ENCODE results near the gene COLGALT1.
"Not testable (repeated sequence)": the region's sequence is repeated elsewhere in the genome, so short reads cannot be mapped to it uniquely, and the experiment has no call there.

COLGALT1 gene

GRCh38 chr19:17532557-17532956 is 22.9 kb upstream of the COLGALT1 start:
- in situ Hi-C loops (cut with HindIII; ENCODE audit: low sequenced_read_pairs) = no loop called here

GRCh38 chr19:17534767-17535166 is 20.7 kb upstream of the COLGALT1 start:
- in situ Hi-C loops (cut with HindIII; ENCODE audit: low sequenced_read_pairs) = no loop called here

- in situ Hi-C loops (cut with HindIII; ENCODE audit: low sequenced_read_pairs) = no loop called here
These were observed 18.5 kb upstream of the COLGALT1 start for GRCh38 chr19:17536955-17537354.

- in situ Hi-C loops (cut with HindIII; ENCODE audit: low sequenced_read_pairs) = no loop called here
These were observed 16.7 kb upstream of the COLGALT1 start for GRCh38 chr19:17538684-17539237.

GRCh38 chr19:17539238-17540117 is 16.0 kb upstream of the COLGALT1 start:
- in situ Hi-C loops (cut with HindIII; ENCODE audit: low sequenced_read_pairs) = no loop called here

- in situ Hi-C loops (cut with HindIII; ENCODE audit: low sequenced_read_pairs) = no loop called here
These were observed 15.3 kb upstream of the COLGALT1 start for GRCh38 chr19:17540174-17540573.

- in situ Hi-C loops (cut with HindIII; ENCODE audit: low sequenced_read_pairs) = no loop called here
These were observed 14.2 kb upstream of the COLGALT1 start for GRCh38 chr19:17541184-17541759.

GRCh38 chr19:17542042-17542441 is 13.4 kb upstream of the COLGALT1 start:
- in situ Hi-C loops (cut with HindIII; ENCODE audit: low sequenced_read_pairs) = no loop called here

- in situ Hi-C loops (cut with HindIII; ENCODE audit: low sequenced_read_pairs) = no loop called here
These were observed 12.5 kb upstream of the COLGALT1 start for GRCh38 chr19:17542793-17543582.

GRCh38 chr19:17543986-17544385 is 11.5 kb upstream of the COLGALT1 start:
- in situ Hi-C loops (cut with HindIII; ENCODE audit: low sequenced_read_pairs) = no loop called here

GRCh38 chr19:17544418-17544817 is 11.0 kb upstream of the COLGALT1 start:
- in situ Hi-C loops (cut with HindIII; ENCODE audit: low sequenced_read_pairs) = no loop called here

GRCh38 chr19:17548145-17548544 is 7.3 kb upstream of the COLGALT1 start:
- in situ Hi-C loops (cut with HindIII; ENCODE audit: low sequenced_read_pairs) = no loop called here

- in situ Hi-C loops (cut with HindIII; ENCODE audit: low sequenced_read_pairs) = no loop called here
These were observed 6.2 kb upstream of the COLGALT1 start for GRCh38 chr19:17549085-17549740.

- in situ Hi-C loops (cut with HindIII; ENCODE audit: low sequenced_read_pairs) = no loop called here
These were observed 5.3 kb upstream of the COLGALT1 start for GRCh38 chr19:17550076-17550667.

GRCh38 chr19:17552735-17553134 is 2.7 kb upstream of the COLGALT1 start:
- in situ Hi-C loops (cut with HindIII; ENCODE audit: low sequenced_read_pairs) = not testable (repeated sequence)

GRCh38 chr19:17553256-17553655 is 2.2 kb upstream of the COLGALT1 start:
- in situ Hi-C loops (cut with HindIII; ENCODE audit: low sequenced_read_pairs) = no loop called here

- in situ Hi-C loops (cut with HindIII; ENCODE audit: low sequenced_read_pairs) = no loop called here
These were observed 425 bp upstream of the COLGALT1 start for GRCh38 chr19:17554968-17555479.

- in situ Hi-C loops (cut with HindIII; ENCODE audit: low sequenced_read_pairs) = no loop called here
These were observed 722 bp downstream of the COLGALT1 start for GRCh38 chr19:17555929-17556813.

- in situ Hi-C loops (cut with HindIII; ENCODE audit: low sequenced_read_pairs) = no loop called here
These were observed 1.5 kb downstream of the COLGALT1 start for GRCh38 chr19:17556995-17557394.
